GM10847 (cell line): ENCODE measurements around the gene CD300LB.

Source experiments
- POLR2A ChIP-seq: IDR thresholded peaks from 2 replicates; pipeline ENCODE4 v1.6.1; 2011; ENCODE audit not compliant: insufficient read length; ENCODE audit errors: extremely low read depth

CD300LB gene

DNA sequence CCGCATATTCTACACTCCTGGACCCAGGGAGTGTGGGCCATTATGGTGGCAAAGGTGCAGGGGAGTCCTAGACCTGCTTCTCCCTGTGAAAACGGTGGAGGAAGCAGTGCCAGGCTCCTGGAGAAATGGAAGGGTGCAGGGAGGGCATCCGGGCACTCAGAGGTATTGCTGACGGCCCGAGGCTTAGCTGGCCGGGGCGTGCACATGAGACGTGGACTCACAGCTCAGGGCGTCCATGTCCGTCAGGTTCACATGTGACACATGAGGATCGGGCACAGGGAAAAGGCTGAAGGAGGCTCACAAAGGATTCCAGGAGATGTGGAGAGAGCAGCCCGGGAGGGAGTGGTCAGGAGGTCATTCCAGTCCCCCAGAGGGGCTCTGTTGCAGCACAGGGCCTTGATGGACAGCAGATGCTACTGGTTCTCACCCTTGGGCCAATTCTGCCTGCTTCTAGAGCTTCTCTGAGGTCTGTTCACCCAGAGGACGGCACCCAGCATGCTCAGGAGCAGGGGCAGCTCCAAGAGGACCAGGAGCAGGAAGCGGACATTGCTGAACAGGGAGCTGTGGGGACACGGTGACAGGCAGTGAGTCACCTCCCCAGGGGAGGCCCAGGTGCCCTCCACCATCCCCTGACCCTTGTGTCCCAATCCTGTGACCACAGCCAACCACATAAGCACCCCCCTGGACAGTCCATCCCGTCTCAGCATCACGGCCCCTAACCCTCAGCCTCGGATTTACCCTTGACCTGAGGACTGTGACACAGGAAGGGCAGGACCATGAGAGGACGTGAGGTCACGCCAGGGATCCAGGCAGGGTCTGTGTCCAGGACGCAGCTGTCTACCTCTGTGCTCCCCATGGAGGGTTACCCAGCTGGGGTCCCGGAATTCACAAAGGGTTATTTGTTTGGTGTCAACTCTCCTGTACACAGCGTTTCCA is 10.2 kb upstream of the CD300LB start:
- TF ChIP-seq POLR2A, result no peak

DNA sequence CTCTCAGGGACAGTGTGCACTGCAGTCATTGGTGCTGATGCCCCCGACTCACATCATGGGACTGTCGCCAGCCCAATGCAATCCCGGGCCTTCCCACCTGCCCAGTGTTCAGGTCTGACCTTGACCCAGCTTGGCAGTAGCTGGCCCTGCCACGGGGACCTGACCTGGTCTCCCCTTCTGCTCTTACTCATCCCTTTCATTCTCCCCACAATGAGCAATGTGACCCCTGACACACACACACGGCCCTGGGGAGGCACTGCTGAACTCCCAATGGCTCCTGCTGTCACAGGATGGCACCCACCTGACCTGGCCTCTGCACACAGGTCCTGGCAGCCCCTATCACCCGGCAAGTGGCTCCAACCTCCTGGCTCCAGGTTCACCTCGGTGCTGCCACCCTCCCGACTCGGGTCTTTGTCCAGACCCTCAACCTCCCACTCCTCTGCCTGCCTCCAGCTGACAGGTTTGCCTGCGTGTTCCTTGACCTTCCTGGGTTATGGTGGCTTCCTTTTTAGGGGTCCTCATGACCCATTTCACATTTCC is 8.1 kb upstream of the CD300LB start:
- no peak for TF ChIP-seq POLR2A

DNA sequence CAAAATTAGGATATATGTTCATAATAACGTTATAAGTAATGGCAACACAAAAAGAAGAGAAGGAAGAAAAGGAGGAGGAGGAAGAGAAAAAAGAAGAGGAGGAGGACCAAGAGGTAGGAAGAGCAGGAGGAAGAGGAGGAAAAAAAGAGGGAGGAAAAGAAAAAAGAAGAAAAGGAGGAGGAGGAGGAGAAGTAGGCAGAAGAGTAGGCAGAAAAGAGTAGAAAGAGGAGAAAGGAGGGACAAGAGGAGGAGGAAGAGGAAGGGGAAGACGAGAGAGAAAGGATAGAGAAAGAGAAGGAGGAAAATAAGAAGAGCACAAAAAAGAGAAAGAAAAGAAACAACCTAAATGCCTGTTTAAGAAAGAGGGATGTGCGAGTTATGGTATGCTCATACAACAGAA is 5.6 kb upstream of the CD300LB start:
- no peak for TF ChIP-seq POLR2A

DNA sequence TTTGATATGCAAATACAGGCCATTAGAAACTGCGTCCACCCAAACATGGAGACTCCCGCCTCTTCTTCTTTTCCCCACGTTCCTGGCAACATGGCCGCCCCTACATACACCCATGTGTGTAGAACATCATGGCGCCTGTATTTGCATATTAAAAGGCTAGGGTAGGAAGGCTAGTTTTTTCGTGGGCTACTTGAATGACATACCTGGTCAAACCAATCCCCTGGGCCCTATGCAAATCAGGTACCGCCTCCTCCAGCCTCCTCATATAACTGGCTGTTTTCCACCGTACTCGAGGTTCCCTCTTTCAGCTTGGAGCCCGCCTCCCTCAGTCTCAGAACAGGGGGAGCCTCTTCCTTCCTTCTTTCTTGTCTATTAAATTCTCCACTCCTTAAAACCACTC is 840 bp upstream of the CD300LB start:
- no peak for TF ChIP-seq POLR2A

DNA sequence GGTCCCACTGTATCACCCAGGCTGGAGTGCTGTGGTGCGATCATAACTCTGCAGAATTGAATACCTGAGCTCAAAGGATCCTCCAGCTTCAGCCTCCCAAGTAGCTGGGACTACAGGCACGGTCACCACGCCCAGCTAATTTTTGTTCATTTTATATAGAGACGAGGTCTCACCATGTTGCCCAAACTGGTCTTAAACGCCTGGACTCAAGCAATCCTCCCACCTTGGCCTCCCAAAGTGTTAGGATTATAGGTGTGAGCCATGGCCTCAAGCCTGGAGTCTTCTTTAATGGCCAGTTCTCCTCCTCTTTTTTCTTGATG is 484 bp downstream of the CD300LB start:
- no peak for TF ChIP-seq POLR2A

DNA sequence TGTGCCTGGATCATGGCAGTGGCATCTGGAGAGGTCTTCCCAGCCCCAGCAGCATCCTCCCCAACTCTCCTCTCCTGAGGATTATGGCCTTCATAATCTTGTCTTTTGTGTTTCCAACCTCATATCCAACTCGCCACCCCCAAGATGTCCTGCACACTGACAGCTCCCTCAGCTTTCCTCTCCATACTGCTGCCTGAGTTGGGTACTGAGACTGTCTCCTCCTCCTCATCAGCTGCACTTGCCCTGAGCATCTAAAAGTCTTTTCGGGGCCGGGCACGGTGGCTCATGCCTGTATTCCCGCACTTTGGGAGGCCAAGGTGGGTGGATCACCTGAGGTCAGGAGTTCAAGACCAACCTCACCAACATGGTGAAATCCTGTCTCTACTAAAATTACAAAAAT is 2.0 kb downstream of the CD300LB start:
- no peak for TF ChIP-seq POLR2A

DNA sequence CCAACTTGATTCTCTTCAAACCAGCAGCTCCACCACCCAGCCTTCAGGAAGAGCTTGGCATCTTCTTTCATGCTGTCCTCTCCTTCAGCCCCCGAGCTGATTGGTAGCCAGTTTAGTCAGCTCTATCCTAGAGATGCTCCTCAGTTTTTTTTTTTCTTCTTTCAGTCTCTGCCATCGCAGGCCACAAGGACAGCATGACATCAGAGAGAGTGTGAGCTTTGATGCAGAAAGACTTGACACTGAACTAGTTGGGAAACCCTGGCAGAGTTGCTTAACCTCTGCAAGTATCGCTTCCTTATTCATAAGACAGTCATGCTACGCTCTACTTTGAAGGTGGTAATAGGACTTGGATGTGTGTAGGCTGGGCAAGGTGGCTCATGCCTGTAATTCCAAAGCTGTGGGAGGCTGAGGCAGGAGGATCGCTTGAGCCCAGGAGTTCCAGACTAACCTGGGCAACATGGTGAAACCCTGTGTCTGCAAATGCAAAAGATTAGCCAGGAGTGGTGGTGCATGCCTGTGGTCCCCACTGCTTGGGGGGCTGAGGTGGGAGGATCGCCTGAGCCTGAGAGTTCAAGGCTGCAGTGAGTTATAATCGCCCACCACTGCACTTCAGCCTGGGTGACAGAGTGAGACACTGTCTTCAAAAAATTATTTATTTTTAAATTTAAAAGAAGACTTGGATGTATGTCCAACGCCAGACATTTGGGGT is 2.6 kb downstream of the CD300LB start:
- no peak for TF ChIP-seq POLR2A

DNA sequence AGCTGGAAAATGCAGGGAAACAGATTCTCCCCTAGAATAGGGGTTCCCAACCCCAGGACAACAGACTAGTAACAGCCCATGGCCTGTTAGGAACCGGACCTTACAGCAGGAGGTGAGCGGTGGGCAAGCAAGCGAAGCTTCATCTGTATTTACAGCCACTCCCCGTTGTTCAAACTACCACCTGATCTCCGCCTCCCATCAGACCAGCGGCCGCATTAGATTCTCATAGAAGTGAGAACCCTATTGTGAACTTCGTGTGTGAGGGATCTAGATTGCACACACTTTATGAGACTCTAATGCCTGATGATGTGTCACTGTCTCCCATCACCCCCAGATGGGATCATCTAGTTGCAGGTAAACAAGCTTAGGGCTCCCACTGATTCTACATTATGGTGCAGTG is 3.5 kb downstream of the CD300LB start:
- no peak for TF ChIP-seq POLR2A

DNA sequence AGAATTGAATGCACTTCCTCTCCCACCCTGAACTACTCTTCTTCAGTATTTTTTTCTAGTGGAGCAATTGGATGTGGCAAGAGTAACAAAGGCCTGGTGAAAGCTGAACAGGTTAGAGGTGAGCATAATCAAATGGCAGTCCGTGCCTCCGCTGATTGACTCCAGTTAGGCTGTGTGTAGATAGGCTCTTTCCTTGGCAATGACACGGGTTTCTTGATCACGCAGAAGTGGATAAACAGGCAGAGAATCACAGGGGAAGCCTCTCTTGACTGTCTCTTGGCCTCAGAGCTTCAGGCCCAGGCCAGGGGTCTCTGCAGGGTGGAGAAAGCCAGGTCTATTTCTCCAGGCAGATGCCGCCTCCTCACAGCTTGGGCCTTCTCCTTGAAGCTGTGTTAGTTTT is 4.2 kb downstream of the CD300LB start:
- TF ChIP-seq POLR2A, result no peak

DNA sequence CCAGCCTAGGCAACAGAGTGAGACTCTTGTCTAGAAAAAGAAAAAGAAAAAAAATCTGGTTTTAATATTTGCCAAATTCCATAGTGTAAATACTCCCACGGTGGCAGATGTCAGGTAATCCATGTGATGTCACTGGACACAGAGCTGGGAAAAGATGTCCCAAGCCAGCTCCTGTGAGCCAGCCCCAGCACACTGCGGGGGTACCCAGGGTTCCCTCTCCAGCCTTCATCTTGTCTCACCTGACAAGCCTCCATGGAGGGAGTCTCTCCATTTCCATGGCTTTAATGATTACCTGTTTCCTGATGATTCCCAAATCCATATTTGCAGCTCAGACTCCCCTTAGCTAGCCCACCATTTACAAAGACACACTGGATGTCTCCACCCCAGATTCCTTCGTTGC is 4.6 kb downstream of the CD300LB start:
- no peak for TF ChIP-seq POLR2A

DNA sequence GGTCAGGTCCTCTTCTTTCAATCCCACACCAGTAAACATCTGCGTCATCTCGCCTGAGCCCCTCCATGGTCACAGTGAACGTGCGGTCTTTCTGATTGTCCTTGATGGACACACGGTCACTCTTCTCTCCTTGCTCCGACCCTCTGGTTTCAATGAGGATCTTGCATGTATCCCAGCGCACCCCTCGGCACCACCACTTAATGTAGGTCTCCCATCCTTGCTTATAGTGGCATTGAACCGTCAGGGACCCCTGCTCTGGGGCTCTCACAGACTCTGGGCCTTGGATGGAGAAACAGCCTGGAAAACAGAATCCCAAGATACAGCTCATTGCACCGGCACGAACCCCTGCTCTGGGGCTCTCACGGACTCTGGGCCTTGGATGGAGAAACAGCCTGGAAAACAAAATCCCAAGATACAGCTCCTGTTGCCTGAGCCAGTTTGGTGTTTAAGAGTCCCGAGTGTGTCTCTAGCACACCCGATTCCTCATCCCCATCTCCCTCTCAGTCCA is 5.4 kb downstream of the CD300LB start:
- TF ChIP-seq POLR2A, result no peak

DNA sequence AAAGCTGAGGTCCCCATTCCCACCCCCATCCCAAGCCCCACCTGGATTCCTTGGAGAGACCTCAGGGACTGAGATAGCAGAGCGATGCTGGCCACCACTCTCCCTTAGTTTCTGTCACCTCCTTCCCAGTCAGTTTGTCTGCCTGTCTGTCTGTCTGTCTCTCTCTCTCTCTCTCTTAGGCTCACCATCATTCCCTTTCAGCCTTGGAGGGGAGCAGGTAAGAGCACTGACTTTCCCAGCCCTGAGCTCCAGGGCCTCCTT is 5.9 kb downstream of the CD300LB start:
- TF ChIP-seq POLR2A, result no peak

DNA sequence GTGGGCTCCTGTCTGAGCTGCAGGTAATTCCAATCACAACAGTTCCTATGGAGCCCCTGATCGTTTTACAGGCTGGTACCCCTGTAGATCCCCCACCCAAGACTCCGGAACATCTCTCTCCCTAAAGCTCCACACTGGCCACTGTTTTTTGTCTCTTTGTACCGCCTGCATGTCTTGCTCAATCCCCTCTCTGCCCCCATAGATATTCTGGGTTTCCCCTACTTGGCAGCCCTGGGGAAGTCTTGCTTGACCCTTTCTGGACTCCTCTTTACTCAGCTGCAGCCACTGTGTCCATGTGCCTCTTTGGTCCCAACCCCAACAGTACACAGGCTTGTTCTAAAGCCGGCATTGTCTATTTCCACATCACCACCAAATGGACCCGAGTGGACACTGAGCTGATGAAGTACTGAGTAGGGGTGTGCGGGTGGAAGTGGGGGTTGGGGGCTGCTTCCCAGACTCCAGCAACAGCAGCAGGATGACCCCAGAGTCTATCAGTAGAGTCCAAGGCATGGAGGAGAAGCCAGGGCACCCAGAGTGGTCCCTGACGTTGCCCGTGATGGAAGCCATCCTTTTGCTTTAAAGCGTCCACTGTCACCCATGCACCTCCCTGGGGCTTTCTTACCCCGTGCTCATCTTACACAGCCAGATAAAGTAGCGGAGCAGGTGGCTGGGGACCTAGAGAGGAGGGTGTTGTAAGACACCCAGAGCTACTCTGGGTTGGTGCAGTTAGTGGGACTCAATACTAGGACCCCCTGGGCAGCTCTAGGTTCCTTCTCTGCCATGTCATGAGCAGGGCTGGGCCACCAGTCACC is 6.4 kb downstream of the CD300LB start:
- TF ChIP-seq POLR2A, result no peak

DNA sequence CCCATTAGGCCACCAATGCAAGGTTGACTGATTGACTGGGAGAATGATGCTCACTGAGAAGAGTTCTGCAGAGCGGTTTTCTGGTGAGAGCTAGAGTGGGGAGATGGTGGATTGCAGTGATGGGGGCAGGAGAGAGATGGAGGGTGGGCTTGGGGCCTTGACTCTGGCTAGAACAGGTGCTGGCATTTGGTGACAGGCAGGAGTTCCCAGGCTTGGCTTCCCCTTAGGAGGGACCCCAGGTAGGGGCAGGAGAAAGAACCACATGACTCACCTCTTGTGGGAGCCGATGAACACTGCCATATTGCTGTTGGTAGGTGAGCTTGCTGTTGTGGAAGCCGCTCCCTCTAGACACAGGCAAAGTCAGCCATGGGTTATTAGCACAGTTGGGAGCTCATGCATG is 8.0 kb downstream of the CD300LB start:
- TF ChIP-seq POLR2A, result no peak

DNA sequence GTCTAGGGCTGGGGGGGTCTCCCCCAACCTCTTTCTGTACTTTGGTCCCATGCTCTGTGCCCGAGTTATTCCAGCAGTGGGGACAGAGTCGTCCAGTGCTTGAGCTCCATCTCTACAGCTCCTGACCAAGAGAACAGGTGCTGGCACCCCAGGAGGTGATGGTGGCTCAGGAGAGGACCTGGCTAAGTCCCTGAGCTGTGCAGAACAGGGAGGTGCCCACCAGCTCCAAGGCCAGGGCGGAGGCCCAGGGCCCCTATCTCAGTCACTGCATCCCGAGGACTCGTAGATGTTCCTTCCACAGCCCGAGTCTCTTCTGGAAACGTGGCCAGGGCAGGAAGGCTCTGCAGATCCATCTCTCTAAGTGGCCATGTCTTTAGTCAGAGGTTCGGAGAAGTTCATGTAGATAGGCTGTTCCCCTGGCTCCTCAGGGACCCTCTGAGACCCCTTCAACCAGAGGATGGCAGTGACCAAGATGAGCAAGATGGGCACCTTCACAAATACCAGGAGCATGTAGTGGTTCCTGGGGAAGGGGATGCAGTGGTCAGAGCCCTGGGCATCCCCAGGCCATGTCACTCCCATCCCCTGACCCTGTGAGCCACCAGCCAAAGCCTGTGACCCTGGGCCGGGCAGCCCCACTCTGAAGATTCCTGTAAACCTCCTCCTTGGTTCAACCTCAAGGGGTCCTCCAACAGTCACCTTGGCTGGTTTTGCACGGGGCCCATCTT is 8.7 kb downstream of the CD300LB start:
- TF ChIP-seq POLR2A, result no peak
